ENCODE measurements around the gene HOXB1.

HOXB1 gene

DNA sequence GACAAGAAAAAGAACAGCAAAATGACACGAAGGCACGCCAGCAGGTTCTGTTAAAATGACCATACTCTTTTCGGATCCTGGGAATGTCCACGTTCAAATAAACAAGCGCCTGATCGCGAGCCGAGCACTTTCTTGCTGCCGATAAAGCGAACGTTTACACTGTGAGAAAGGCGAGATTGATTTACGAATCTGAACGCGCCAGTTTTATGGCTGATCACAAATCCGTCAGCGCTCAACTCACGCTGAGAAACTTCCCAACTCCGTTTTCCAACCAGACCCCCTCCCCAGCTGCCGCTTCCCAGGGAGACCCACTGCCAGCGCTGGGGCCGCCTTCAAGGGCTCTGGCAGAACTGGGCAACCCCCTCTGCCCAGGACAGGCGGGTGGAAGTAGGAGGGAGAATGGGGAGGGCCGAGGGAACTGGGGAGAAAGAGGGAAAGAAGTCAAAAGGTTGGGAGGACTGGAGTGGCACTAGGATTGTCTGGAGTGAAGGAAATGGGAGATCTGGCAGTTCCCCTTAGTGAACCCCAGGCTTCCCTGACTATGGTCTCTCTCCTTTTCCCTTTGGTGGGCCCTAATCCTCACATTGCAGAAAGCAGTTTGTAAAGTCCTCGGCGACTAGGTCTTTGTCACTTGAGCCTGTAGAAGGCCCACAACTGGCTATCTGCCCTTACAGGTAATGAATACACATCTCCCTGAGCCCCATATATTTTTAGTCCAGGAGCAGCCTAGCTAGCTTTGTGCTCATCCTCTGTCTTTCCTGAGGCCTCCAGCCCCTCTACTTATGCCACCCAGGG, 40.4 kb upstream of the HOXB1 start:
- Mint-ChIP-seq H3K36me3 (no peaks in the 10 kb centered on the region), H3K27me3 (peaks cover 36 to 42% of the 10 kb centered on the region in 2 donors), H3K4me3 (no peak overlapping the region), H3K27ac (no peak overlapping the region), H3K4me1 (peaks cover 6 to 12% of the 10 kb centered on the region in 2 donors), H3K9me3 (no peaks in the 10 kb centered on the region)
- ATAC-seq (replicated peaks) (no peak), DNase-seq (no peak)

- Mint-ChIP-seq H3K36me3 (no peaks in the 10 kb centered on the region), H3K27me3 (peaks cover 31 to 35% of the 10 kb centered on the region in 2 donors), H3K9me3 (no peaks in the 10 kb centered on the region), H3K4me3 (no peak overlapping the region), H3K27ac (no peak overlapping the region), H3K4me1 (peaks cover 4 to 6% of the 10 kb centered on the region in 2 donors)
- DNase-seq (no peak), ATAC-seq (replicated peaks) (no peak)
Measured at GRCh38 chr17:48570325-48571023, 39.7 kb upstream of the HOXB1 start.

- no peak overlapping the region for H3K4me3 Mint-ChIP-seq
Measured at GRCh38 chr17:48569674-48570324, 39.0 kb upstream of the HOXB1 start.

GRCh38 chr17:48569240-48569582, 38.4 kb upstream of the HOXB1 start:
- peaks cover 30 to 35% of the 10 kb centered on the region in 2 donors for H3K27me3 Mint-ChIP-seq
- H3K9me3 Mint-ChIP-seq = no peaks in the 10 kb centered on the region
- no peaks in the 10 kb centered on the region for H3K36me3 Mint-ChIP-seq
- no peak overlapping the region for H3K4me3 Mint-ChIP-seq
- H3K4me1 Mint-ChIP-seq = peaks cover 5 to 12% of the 10 kb centered on the region in 2 donors
- no peak for DNase-seq
- no peak for ATAC-seq (replicated peaks)
- no peak overlapping the region for H3K27ac Mint-ChIP-seq

More at GRCh38 chr17:48569674-48570324, 39.0 kb upstream of the HOXB1 start:
- no peaks in the 10 kb centered on the region for H3K9me3 Mint-ChIP-seq
- no peak for ATAC-seq (replicated peaks)
- H3K27me3 Mint-ChIP-seq = peaks cover 33 to 35% of the 10 kb centered on the region in 2 donors
- no peak overlapping the region for H3K27ac Mint-ChIP-seq
- H3K36me3 Mint-ChIP-seq = no peaks in the 10 kb centered on the region
- H3K4me1 Mint-ChIP-seq = peaks cover 4 to 8% of the 10 kb centered on the region in 2 donors
- no peak for DNase-seq

- Mint-ChIP-seq H3K36me3 (no peaks in the 10 kb centered on the region), H3K4me1 (peaks cover 5 to 12% of the 10 kb centered on the region in 2 donors), H3K27me3 (peaks cover 31 to 36% of the 10 kb centered on the region in 2 donors), H3K4me3 (peak overlapping the region; percentile 8 to 53), H3K27ac (no peak overlapping the region), H3K9me3 (no peaks in the 10 kb centered on the region)
- ATAC-seq (replicated peaks) (no peak), DNase-seq (no peak)
Measured at GRCh38 chr17:48568499-48569239, 37.9 kb upstream of the HOXB1 start.

DNA sequence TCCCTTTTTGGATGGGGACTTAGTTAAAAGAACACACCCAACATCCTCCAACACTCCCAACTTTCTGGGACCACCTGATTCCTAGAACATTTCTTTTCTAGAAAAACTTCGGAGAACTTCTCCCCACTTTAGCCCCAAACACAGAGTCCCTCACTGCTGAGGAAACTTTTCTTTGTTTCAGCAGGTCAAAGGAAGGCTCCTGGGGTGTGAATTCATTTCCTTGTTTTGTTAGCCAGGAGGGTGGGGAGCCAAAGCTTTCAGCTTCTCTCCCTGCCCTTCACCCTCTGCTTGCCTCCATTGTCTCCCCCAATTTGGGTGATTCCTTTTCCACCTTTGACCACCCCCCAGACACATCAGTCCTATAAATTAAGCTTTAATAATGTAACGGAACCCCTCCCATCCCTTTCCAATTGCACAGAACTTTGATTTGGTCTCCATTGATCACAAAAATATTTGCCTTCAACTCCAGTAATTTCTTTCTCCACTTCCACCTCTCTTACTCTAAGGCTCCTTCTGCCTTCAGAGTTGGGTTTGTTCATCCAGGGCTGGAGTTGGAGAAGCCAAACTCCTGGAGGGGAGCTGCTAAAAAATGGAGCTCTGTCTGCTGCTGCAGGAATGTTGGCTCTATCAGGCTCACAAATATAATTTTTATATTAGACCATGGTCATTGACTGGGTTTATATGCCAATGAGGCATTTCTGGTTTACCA, 37.0 kb upstream of the HOXB1 start:
- Mint-ChIP-seq H3K27ac (no peak overlapping the region), H3K27me3 (peaks cover 31 to 39% of the 10 kb centered on the region in 2 donors), H3K4me3 (no peak overlapping the region), H3K9me3 (no peaks in the 10 kb centered on the region), H3K4me1 (peaks cover 5 to 12% of the 10 kb centered on the region in 2 donors), H3K36me3 (no peaks in the 10 kb centered on the region)
- DNase-seq (no peak), ATAC-seq (replicated peaks) (no peak)

DNA sequence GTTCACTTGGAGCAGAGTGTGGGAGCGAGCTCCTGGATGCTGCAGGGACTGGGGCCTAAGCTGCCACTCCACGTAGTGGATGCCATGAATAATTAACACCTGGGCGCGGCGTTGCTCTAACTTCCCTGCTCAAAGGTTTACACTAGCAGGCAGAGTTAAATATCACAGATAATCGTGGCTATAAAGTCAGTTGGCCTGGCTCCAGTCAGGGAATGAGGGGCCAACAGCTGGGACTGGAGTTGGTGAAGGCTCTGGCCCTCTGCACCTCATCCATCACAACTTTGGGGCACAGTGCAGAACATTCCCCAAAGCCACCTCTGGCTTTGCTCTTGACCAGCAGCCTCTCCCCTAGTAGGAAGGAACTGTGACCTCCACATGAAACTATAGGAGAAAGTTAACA, 36.4 kb upstream of the HOXB1 start:
- peaks cover 31 to 44% of the 10 kb centered on the region in 2 donors for H3K27me3 Mint-ChIP-seq
- H3K4me3 Mint-ChIP-seq = no peak overlapping the region
- H3K27ac Mint-ChIP-seq = no peak overlapping the region
- no peak for DNase-seq
- H3K36me3 Mint-ChIP-seq = no peaks in the 10 kb centered on the region
- no peaks in the 10 kb centered on the region for H3K9me3 Mint-ChIP-seq
- H3K4me1 Mint-ChIP-seq = peaks cover 5 to 12% of the 10 kb centered on the region in 2 donors
- ATAC-seq (replicated peaks) = no peak

- no peak for ATAC-seq (replicated peaks)
- H3K27me3 Mint-ChIP-seq = peaks cover 31 to 41% of the 10 kb centered on the region in 2 donors
- H3K9me3 Mint-ChIP-seq = no peaks in the 10 kb centered on the region
- no peak for DNase-seq
- no peak overlapping the region for H3K27ac Mint-ChIP-seq
- H3K36me3 Mint-ChIP-seq = no peaks in the 10 kb centered on the region
- peaks cover 5 to 12% of the 10 kb centered on the region in 2 donors for H3K4me1 Mint-ChIP-seq
- no peak overlapping the region for H3K4me3 Mint-ChIP-seq
Measured at GRCh38 chr17:48566717-48567116, 35.9 kb upstream of the HOXB1 start.

DNA sequence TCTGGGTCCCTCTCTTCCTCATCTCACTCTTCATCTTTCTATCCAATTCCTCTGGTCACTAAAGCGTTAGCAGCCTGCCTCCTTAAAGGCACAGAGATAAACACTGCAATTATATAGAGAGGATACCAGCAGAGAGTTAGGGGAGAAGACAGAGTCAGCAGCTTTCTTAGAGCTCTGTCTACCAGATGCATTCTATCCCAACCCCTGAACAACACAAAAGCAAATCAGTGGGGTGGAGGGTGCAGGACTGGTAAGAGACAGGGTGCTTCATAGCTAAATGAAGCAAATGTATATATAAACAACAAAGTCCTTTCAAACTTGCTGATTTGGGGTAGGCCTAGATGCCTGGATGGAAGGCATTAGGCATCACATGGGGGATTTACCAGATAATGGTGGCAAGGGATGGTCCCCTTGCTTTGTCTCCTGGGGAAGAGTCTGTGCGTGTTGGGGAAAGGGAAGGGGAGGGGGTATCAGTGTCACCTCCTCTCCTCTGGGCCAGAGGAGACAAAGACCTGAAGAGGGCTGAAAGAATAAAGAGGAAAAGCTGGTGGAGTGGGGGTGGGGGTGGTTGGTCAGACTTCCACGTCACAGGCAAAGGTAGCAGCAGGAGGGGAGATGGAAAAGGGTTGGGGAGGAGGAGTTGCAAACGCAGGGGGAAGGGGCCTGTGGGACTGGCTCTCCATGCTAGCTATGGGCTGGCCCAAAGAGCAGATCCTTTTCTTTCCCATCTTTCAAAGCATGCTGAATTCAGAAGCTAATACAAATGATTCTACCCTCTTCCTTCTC, 35.3 kb upstream of the HOXB1 start:
- Mint-ChIP-seq H3K27ac (no peak overlapping the region), H3K4me3 (no peak overlapping the region), H3K4me1 (peaks cover 5 to 12% of the 10 kb centered on the region in 2 donors), H3K9me3 (no peaks in the 10 kb centered on the region), H3K36me3 (no peaks in the 10 kb centered on the region), H3K27me3 (peaks cover 31 to 41% of the 10 kb centered on the region in 2 donors)
- DNase-seq (no peak), ATAC-seq (replicated peaks) (no peak)

- ATAC-seq (replicated peaks) (no peak), DNase-seq (no peak)
- Mint-ChIP-seq H3K4me3 (no peak overlapping the region), H3K9me3 (no peaks in the 10 kb centered on the region), H3K36me3 (no peaks in the 10 kb centered on the region), H3K27me3 (peaks cover 38 to 47% of the 10 kb centered on the region in 2 donors), H3K4me1 (peaks cover 5 to 12% of the 10 kb centered on the region in 2 donors), H3K27ac (no peak overlapping the region)
Measured at GRCh38 chr17:48565022-48565554, 34.3 kb upstream of the HOXB1 start.

DNA sequence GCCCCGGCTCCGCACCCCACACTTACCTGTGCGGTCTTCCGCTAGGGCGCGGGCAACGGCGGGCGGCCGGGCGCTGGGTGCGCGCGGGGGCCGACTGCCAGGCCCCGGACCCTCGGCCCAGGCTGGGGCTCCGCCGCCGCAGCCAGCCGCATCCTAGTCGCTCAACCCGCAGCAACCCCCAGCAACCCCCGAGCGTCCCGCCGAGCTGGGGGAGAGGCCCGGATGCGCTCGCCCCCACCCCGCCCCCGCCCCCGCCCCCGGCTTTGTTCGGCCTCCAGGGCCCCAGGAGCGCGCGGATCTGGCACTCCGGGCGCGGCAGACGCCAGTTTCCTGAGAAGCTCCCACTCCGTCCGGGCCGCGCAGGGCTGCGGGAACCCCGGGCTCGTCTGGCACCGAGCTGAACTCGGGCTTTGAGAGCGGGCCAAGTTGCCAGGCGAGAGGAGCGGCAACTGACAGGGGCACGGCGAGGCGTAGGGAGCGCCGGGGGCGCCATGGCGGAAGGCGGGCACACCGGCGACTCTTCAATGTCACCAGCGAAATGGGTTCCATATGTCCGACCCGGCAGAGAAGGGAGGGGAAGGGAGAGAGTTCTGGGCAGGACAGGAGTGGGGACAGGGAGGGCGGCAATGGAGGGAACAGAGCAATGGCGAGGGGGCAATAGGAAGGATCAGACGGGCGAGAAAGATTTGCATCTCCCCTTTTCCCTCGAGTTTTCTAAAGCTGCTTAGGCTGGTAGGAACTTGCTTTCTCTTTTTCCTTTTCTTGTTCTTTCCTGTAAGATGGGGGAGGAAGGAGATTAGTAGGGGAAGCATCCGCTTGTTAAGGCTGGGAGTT, 33.6 kb upstream of the HOXB1 start:
- peaks cover 5 to 12% of the 10 kb centered on the region in 2 donors for H3K4me1 Mint-ChIP-seq
- H3K36me3 Mint-ChIP-seq = no peaks in the 10 kb centered on the region
- DNase-seq = no peak
- no peak overlapping the region for H3K27ac Mint-ChIP-seq
- H3K4me3 Mint-ChIP-seq = peak overlapping the region in 1 of 2 donors; percentile 28
- no peak for ATAC-seq (replicated peaks)
- H3K9me3 Mint-ChIP-seq = no peaks in the 10 kb centered on the region
- H3K27me3 Mint-ChIP-seq = peaks cover 43 to 45% of the 10 kb centered on the region in 2 donors

DNA sequence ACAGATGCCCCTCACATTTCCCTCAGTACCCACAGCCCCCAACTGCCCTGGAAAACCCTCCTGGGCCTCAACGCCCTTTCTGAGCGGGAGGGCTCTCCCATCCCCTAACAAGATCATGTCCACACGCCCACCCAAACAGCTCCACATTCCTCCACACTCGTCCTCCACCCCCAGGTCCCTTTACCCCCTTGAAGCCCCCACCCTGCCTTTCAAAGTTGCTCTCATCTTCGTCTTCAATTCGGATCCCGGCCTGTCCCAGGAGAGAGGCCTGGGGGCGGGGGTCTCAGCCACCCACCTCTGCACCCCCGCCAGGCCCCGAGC, 33.0 kb upstream of the HOXB1 start:
- Mint-ChIP-seq H3K27ac (no peak overlapping the region), H3K27me3 (peaks cover 44 to 49% of the 10 kb centered on the region in 2 donors), H3K36me3 (no peaks in the 10 kb centered on the region), H3K4me3 (no peak overlapping the region), H3K9me3 (no peaks in the 10 kb centered on the region), H3K4me1 (peaks cover 5 to 12% of the 10 kb centered on the region in 2 donors)
- no peak for DNase-seq
- no peak for ATAC-seq (replicated peaks)
